T-helper 1 cell treated with Interleukin-12 subunit alpha and Interleukin-12 subunit beta and Interleukin-4 antibody, amounts not matched to agents 30 μg/mL and 1 μg/mL, for 36 hours (primary cell): ENCODE data around the gene CFHR5.

ENCODE experiments used
- H3K27ac Mint-ChIP-seq: one replicate; pipeline ENCODE4 v1.8.0; 2021; ENCODE audit warnings: mild to moderate bottlenecking, mixed read lengths
- H3K27me3 Mint-ChIP-seq: one replicate; pipeline ENCODE4 v1.8.0; 2021; ENCODE audit warnings: low read depth, mixed read lengths
- H3K36me3 Mint-ChIP-seq: one replicate; pipeline ENCODE4 v1.8.0; 2021; ENCODE audit warnings: low read depth, mixed read lengths
- H3K4me1 Mint-ChIP-seq: one replicate; pipeline ENCODE4 v1.8.0; 2021; ENCODE audit warnings: low read depth, mixed read lengths
- H3K4me3 Mint-ChIP-seq: one replicate; pipeline ENCODE4 v1.8.0; 2021; ENCODE audit warnings: mild to moderate bottlenecking, moderate library complexity, mixed read lengths
- H3K9me3 Mint-ChIP-seq: one replicate; pipeline ENCODE4 v1.8.0; 2021; ENCODE audit warnings: mixed read lengths

Gene CFHR5

DNA sequence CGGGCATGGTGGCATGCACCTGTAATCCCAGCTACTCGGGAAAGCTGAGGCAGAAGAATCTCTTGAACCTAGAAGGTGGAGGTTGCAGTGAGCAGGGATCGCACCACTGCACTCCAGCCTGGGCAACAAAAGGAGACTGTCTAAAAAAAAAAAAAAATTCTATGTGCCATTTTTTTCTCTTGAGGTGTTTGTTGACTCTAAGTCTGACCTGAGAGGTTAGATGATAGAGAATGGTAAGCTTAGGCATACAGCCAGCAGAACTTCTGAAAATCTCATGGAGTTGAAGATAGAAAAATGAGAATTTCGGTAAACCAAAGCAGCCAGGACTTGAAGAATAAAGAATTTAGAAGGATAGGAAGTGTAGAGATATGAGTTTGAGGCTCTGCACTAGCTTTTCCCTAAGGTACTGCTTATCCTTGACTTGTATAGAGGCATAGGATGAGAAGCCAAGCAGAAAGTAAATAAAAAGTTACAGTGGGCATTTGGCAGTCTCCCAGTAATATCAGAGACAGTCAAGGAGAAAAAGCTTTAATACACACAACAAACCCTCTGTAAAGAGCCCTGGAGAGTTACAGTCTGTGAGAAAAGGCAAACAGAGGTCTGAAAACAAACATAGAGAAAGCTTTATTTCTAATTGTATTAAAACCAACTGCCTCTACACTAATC is 65.5 kb downstream of the CFHR5 start:
- Mint-ChIP-seq H3K27me3 (peaks cover 10% of the 10 kb centered on the region), H3K4me1 (peaks cover 3% of the 10 kb centered on the region), H3K36me3 (no peaks in the 10 kb centered on the region), H3K27ac (no peak overlapping the region), H3K4me3 (no peak overlapping the region), H3K9me3 (no peaks in the 10 kb centered on the region)

DNA sequence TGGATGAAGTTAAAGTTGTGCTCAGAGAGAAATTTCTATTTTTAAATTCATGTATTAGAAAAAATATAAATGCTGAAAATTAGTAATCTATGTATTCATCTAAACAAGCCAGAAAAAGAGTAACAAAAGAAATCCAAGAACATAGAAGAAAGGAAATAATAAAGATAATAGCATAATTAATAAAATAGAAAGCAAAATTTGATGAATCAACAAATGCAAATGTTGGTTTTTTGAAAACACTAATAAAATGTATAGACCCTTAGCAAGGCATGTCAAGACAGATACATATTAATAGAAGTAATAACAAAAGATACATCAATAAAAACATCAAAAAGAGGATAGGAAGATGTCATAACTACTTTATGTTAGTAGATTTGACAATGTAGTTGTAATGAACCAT is 71.7 kb downstream of the CFHR5 start:
- H3K4me1 Mint-ChIP-seq: no peaks in the 10 kb centered on the region
- no peaks in the 10 kb centered on the region for H3K9me3 Mint-ChIP-seq
- H3K36me3 Mint-ChIP-seq: no peaks in the 10 kb centered on the region
- no peak overlapping the region for H3K27ac Mint-ChIP-seq
- no peak overlapping the region for H3K4me3 Mint-ChIP-seq
- H3K27me3 Mint-ChIP-seq: peaks cover 12% of the 10 kb centered on the region
